Activated B cell treated with CpG ODN at 0.5 μM for 24 hours (primary cell): Measurements from ENCODE around the gene EHBP1. TPM values are rescaled to one million over a fixed set of nuclear protein-coding genes. Genes with fewer than 3 reads are reported as not detected.

Experiments used
- ATAC-seq: fragments of 200-7000 bp; cut with Tn5 transposase; one replicate; pipeline ENCODE4 v1.10.0; 2021; ENCODE audit warnings: low read depth, mild to moderate bottlenecking, moderate library complexity
- CTCF ChIA-PET: fragments of 350-600 bp; sonication (Branson Sonifier 250); formaldehyde crosslinking; loops from one replicate; lab custom pipeline; 2021; ENCODE audit warnings: antibody characterized with exemption; lab: Charles Lee
- POLR2A ChIA-PET: fragments of 350-600 bp; sonication (Branson Sonifier 250); formaldehyde crosslinking; loops from one replicate; lab custom pipeline; 2021; ENCODE audit warnings: antibody characterized with exemption; lab: Charles Lee
- DNase-seq: peaks from one replicate; pipeline ENCODE4 v3.0.0; 2022
- H3K27ac Mint-ChIP-seq: one replicate; pipeline ENCODE4 v1.8.0; 2020; ENCODE audit warnings: mixed read lengths
- H3K27me3 Mint-ChIP-seq: one replicate; pipeline ENCODE4 v1.8.0; 2021; ENCODE audit warnings: mixed read lengths
- H3K36me3 Mint-ChIP-seq: one replicate; pipeline ENCODE4 v1.8.0; 2021; ENCODE audit warnings: low read depth, mixed read lengths
- H3K4me1 Mint-ChIP-seq: one replicate; pipeline ENCODE4 v1.8.0; 2021; ENCODE audit warnings: mixed read lengths
- H3K4me3 Mint-ChIP-seq: one replicate; pipeline ENCODE4 v1.8.0; 2020; ENCODE audit warnings: mild to moderate bottlenecking, mixed read lengths
- H3K9me3 Mint-ChIP-seq: one replicate; pipeline ENCODE4 v1.8.0; 2020; ENCODE audit warnings: mixed read lengths
- CTCF ChIP-seq: fragments of 200-600 bp; IDR thresholded peaks from one replicate; pipeline ENCODE4 v1.8.0; 2022; ENCODE audit warnings: antibody characterized with exemption, mild to moderate bottlenecking
- intact Hi-C: fragments of 100-400 bp; cut with micrococcal nuclease; formaldehyde crosslinking; loops from one replicate; pipeline ENCODE4 v1.15.1; 2024
- total RNA-seq: library from RNA; stranded (reverse); gene quantifications from 2 replicates; pipeline ENCODE4 v1.2.3, GENCODE V29; 2022

Gene EHBP1
- total RNA-seq, 1 donor from 2014 or later: 24.0 TPM

- H3K4me1 Mint-ChIP-seq: peaks cover 6% of the 10 kb centered on the region
- no peaks in the 10 kb centered on the region for H3K27me3 Mint-ChIP-seq
- no peak for TF ChIP-seq CTCF
- intact Hi-C loops: no loop called here
- ChIA-PET POLR2A (no interaction called here), CTCF (no interaction called here)
- H3K36me3 Mint-ChIP-seq: peaks cover 14% of the 10 kb centered on the region
- H3K4me3 Mint-ChIP-seq: no peak overlapping the region
- ATAC-seq: no peak
- no peak overlapping the region for H3K27ac Mint-ChIP-seq
- H3K9me3 Mint-ChIP-seq: peaks cover 2% of the 10 kb centered on the region
- DNase-seq: no peak
These were observed 12.1 kb downstream of the EHBP1 start for GRCh38 chr2:62717503-62718081.

DNA sequence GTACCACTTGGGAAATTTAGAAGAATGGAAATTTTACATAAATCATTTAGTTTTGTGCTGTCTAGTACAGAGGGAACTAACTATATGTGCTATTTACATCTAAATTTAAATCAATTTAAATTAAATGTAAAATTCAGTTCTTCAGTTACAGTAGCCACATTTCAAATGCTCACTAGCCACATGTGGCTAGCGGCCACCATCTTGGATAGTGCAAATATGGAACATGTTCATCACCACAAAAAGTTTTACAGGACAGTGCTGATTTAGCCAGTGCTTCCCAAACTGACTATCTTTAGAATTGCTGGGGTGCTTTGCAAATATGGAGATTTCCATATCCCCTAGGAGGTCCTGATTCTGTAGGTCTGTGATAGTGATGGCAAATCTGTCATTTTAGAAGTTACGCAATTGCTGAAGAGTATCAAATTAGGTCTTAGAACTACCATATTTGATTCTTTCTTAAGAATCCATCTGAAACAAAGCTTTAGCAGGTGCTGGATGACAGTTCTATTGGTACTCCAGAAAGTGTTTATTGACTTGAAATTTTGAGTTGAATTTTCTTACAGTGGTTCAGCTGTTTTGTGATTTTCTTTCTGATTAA lies 12.8 kb downstream of the EHBP1 start:
- ATAC-seq (no peak), DNase-seq (no peak)
- H3K27ac Mint-ChIP-seq: no peak overlapping the region
- H3K27me3 Mint-ChIP-seq: no peaks in the 10 kb centered on the region
- no peak overlapping the region for H3K4me3 Mint-ChIP-seq
- H3K4me1 Mint-ChIP-seq: peaks cover 6% of the 10 kb centered on the region
- intact Hi-C loops: no loop called here
- no peak for TF ChIP-seq CTCF
- peaks cover 5% of the 10 kb centered on the region for H3K9me3 Mint-ChIP-seq
- ChIA-PET POLR2A (no interaction called here), CTCF (no interaction called here)
- peaks cover 21% of the 10 kb centered on the region for H3K36me3 Mint-ChIP-seq

DNA sequence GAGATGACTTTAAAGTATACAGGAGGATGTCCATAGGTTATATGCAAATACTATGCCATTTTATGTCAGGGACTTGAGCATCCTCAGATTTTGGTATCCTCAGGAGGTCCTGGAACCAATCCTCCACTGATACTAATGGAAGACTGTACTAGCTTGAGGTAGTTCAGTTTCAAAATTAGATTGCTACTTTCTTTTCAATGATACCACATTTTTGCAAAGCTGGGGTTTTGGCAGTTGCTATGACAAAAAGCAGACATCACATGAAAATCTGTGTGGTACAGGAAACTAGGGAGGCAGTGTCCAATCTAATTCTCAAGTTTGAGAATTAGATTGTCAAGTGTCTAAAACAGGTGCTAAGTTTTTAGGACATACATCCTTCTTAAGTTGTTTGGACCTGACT lies 14.2 kb downstream of the EHBP1 start:
- ATAC-seq: no peak
- peaks cover 26% of the 10 kb centered on the region for H3K36me3 Mint-ChIP-seq
- intact Hi-C loops: no loop called here
- H3K27me3 Mint-ChIP-seq: no peaks in the 10 kb centered on the region
- no peak overlapping the region for H3K4me3 Mint-ChIP-seq
- ChIA-PET POLR2A (no interaction called here), CTCF (no interaction called here)
- no peak for DNase-seq
- no peak for TF ChIP-seq CTCF
- no peak overlapping the region for H3K27ac Mint-ChIP-seq
- peaks cover 14% of the 10 kb centered on the region for H3K9me3 Mint-ChIP-seq
- H3K4me1 Mint-ChIP-seq: peaks cover 5% of the 10 kb centered on the region

DNA sequence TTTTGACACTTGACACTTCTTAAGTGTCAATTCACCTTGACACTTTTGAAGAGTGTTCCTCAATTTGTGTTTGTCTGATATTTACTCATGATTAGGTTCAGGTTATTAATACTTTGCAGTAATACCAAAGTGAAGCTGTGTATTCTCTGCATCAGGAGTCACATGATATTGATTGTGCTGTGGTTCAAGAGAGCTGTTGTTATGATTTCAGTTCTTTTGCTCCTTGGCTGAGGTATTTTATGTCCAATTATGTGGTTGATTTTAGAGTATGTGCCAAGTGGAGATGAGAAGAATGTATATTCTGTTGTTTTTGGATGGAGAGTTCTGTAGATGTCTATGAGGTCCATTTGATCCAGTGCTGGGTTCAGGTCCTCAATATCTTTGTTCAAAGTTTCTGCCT lies 17.2 kb downstream of the EHBP1 start:
- intact Hi-C loops: no loop called here
- ChIA-PET CTCF (no interaction called here), POLR2A (no interaction called here)
- no peak overlapping the region for H3K27ac Mint-ChIP-seq
- ATAC-seq (no peak), DNase-seq (no peak)
- no peak overlapping the region for H3K4me3 Mint-ChIP-seq
- H3K36me3 Mint-ChIP-seq: peaks cover 23% of the 10 kb centered on the region
- TF ChIP-seq CTCF: no peak
- peaks cover 14% of the 10 kb centered on the region for H3K9me3 Mint-ChIP-seq
- H3K27me3 Mint-ChIP-seq: no peaks in the 10 kb centered on the region
- H3K4me1 Mint-ChIP-seq: peaks cover 20% of the 10 kb centered on the region

- H3K9me3 Mint-ChIP-seq: peaks cover 14% of the 10 kb centered on the region
- H3K36me3 Mint-ChIP-seq: peaks cover 25% of the 10 kb centered on the region
- no peak overlapping the region for H3K27ac Mint-ChIP-seq
- TF ChIP-seq CTCF: no peak
- H3K27me3 Mint-ChIP-seq: no peaks in the 10 kb centered on the region
- peaks cover 22% of the 10 kb centered on the region for H3K4me1 Mint-ChIP-seq
- DNase-seq (no peak), ATAC-seq (no peak)
- ChIA-PET CTCF (no interaction called here), POLR2A (no interaction called here)
- H3K4me3 Mint-ChIP-seq: no peak overlapping the region
- intact Hi-C loops: no loop called here
These were observed 17.7 kb downstream of the EHBP1 start for GRCh38 chr2:62723253-62723652.
